ENCODE data around the gene PSMA5. TPM values are rescaled to one million over a fixed set of nuclear protein-coding genes. Genes with fewer than 3 reads are reported as not detected.
"Not testable (repeated sequence)": the region's sequence is repeated elsewhere in the genome, so short reads cannot be mapped to it uniquely, and the experiment has no call there.

The PSMA5 gene
- total RNA-seq: 23.1 TPM

DNA sequence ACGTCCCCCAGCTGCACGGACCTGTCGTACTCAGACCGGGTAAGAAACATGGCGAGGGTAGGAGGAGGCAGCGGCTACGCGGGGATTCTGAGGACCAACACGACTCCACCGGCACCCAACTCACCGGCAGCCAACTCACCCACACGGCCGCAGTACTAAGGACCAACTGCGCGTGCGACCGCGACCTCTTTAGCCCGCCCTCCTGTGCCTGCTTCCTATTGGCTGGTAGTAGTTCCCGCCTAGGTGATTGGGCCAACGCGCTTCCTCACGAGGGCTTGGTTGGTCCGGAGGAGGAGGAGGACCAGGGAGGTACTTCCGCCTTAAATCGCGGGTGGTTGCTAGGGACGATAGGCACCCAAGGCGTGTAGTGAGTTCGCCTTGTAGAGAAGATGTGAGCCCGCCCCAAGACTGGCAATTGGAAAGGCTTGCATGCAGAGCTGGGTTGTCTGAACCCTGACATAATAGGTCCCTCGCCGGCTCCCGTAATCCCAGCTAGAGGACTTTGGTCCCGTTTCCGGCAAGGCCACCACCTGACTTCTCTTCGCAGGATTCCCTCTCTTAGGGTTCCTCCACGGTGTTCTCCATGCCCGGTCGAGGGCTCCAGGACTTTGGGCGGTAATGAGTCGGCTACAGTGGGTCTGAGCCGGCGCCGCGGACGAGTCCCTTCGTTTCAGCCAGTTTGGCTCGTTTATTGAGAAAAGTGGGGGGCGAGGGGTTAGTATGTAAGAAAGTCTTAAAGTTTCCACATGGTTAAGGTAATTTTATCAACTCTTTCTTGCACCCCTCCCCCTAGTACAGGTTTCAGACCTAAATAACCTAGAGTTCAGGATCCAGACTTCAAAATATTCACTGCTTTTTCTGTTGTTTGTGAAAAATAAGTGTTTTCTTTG, at the start of gene PSMA5:
Gene PSMA5 (minus strand): TSS at position 168 of the 890 bp plus-strand sequence. CDS start 118 bp downstream, at position 50.
- peak; percentile 99 to 100 for DNase-seq (ENCODE audit: extremely low spot score in 2 of 2)
- intact Hi-C loops (cut with DNase I): loop anchor here (10.0 kb wide), 1 partner anchor 108 kb away; the partner anchor contains the start of gene GPR61
- Histone ChIP-seq H3K4me1 (peaks cover 38% of the 10 kb centered on the region), H3K27me3 (no peaks in the 10 kb centered on the region), H3K27ac (peak within 1 kb of the TSS; percentile 77), H3K9me3 (no peaks in the 10 kb centered on the region), H3K36me3 (peaks cover 0 to 1% of the 10 kb centered on the region in 2 donors), H3K4me3 (peak within 1 kb of the TSS; percentile 53 to 73)
- TF ChIP-seq, protein P1, sequence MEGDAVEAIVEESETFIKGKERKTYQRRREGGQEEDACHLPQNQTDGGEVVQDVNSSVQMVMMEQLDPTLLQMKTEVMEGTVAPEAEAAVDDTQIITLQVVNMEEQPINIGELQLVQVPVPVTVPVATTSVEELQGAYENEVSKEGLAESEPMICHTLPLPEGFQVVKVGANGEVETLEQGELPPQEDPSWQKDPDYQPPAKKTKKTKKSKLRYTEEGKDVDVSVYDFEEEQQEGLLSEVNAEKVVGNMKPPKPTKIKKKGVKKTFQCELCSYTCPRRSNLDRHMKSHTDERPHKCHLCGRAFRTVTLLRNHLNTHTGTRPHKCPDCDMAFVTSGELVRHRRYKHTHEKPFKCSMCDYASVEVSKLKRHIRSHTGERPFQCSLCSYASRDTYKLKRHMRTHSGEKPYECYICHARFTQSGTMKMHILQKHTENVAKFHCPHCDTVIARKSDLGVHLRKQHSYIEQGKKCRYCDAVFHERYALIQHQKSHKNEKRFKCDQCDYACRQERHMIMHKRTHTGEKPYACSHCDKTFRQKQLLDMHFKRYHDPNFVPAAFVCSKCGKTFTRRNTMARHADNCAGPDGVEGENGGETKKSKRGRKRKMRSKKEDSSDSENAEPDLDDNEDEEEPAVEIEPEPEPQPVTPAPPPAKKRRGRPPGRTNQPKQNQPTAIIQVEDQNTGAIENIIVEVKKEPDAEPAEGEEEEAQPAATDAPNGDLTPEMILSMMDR (IDR thresholded peaks at IDR 0.05): no peak
- TF ChIP-seq POLR2A (IDR thresholded peaks at IDR 0.05) (peak in 1 of 2 donors; percentile 10), POLR2AphosphoS5 (IDR thresholded peaks at IDR 0.05; ENCODE audit: insufficient read depth in 1 of 2, low read depth in 1 of 2) (peak; percentile 82 to 89)

DNA sequence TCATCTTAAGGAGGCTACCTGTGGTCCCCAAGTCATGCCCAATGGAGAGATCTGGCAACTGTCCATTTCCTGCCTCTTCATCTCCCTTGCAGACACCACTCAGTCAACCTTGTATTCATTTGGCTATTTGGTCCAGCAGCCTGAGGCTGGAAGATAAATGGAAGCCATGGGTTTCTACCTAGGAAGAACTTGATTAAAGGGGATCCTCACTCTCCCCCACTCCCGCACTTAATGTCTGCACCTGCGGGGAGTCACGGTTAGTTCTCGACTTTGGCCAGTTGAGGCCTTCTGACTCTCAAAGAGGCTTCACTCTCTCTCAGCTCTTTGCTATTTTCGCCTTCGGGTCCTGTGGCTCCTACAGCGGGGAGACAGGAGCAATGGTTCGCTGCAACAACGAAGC, 49.0 kb upstream of the PSMA5 start:
- no peak for TF ChIP-seq POLR2AphosphoS5 (IDR thresholded peaks at IDR 0.05; ENCODE audit: insufficient read depth in 1 of 2, low read depth in 1 of 2)
- TF ChIP-seq, protein P1 (IDR thresholded peaks at IDR 0.05): no peak
- TF ChIP-seq POLR2A (IDR thresholded peaks at IDR 0.05): no peak
- no peaks in the 10 kb centered on the region for H3K4me1 ChIP-seq

DNA sequence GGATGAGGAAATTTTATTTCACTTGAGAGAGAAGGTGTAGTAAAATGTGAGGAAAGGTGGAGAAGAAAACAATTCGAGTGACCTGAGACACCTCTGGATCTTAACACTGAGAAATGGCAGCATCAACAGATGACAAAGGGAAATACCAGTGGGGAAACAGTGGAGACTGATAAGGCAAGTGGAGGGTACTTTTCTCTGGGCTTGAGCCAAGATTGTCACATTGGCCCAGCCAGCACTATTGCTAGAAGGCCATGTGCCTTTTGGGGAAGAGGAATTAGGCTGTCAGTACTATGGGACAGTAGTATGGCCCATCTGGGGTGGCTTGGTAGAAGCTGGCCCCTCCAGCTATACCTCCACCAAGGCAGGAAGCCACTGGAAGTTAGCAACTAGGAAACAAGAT, 48.4 kb upstream of the PSMA5 start:
- no peak for TF ChIP-seq POLR2AphosphoS5 (IDR thresholded peaks at IDR 0.05; ENCODE audit: insufficient read depth in 1 of 2, low read depth in 1 of 2)
- no peak for TF ChIP-seq POLR2A (IDR thresholded peaks at IDR 0.05)
- TF ChIP-seq, protein P1 (IDR thresholded peaks at IDR 0.05): no peak
- no peaks in the 10 kb centered on the region for H3K27me3 ChIP-seq
- no peaks in the 10 kb centered on the region for H3K9me3 ChIP-seq
- H3K36me3 ChIP-seq: no peaks in the 10 kb centered on the region
- no peak overlapping the region for H3K27ac ChIP-seq
- no peak overlapping the region for H3K4me3 ChIP-seq
- intact Hi-C loops (cut with DNase I): no loop called here
- DNase-seq (ENCODE audit: extremely low spot score in 2 of 2): peak; percentile 18 to 43
- no peaks in the 10 kb centered on the region for H3K4me1 ChIP-seq

More for the DNA sequence above, 49.0 kb upstream of the PSMA5 start:
- no peak overlapping the region for H3K27ac ChIP-seq
- DNase-seq (ENCODE audit: extremely low spot score in 2 of 2): peak; percentile 62 to 79
- intact Hi-C loops (cut with DNase I): no loop called here
- H3K9me3 ChIP-seq: no peaks in the 10 kb centered on the region
- no peak overlapping the region for H3K4me3 ChIP-seq
- no peaks in the 10 kb centered on the region for H3K27me3 ChIP-seq
- H3K36me3 ChIP-seq: no peaks in the 10 kb centered on the region

DNA sequence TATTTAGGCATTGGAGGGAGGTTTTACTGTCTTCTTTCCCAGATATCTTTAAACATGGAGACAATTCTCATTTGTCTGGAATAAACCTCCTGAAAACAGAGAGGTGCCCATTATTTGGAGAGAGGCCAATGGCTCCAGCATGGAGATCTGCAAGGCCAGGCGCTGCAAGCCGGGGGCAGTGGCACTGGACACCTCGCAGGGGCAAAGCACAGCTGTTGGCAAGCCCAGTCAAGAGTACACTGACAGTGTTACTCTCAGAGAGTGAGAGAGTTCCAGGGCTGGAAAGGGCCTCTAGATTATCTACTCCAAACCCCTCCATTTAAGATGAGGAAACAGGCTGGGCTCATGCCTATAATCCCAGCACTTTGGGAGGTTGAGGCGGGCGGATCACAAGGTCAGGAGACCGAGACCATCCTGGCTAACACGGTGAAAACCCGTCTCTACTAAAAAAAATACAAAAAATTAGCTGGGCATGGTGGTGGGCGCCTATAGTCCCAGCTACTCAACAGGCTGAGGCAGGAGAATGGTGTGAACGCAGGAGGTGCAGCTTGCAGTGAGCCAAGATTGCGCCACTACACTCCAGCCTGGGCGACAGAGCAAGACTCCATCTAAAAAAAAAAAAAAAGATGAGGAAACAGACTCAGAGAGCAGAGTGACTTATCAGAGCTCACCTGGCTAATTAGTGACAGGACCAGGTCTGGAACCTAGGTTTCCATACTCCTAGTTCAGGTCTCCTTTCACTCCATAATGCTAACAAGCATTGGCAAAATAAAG, 47.2 kb upstream of the PSMA5 start:
- H3K27me3 ChIP-seq; H3K4me3 ChIP-seq; H3K27ac ChIP-seq; H3K4me1 ChIP-seq; H3K36me3 ChIP-seq; intact Hi-C loops (cut with DNase I); H3K9me3 ChIP-seq: not testable (repeated sequence)
- peak; percentile 20 to 49 for DNase-seq (ENCODE audit: extremely low spot score in 2 of 2)

DNA sequence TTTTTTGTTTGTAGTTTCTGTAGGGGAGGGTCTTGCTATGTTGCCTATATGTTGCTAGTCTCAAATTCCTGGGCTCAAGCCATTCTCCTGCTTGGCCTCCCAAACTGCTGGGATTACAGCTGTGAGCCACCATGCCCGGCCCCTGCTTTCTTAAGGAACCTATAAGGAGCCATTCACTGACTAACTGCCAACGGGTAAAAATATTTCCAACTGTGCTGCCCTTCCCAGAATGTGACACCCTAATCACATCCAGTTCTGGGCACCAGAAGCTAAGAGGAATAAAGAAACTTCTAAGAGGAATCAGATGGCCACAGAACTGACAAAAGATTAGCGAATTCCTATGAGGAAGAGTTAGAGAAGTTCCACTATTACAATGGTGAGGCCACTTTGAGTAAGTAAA, 46.5 kb upstream of the PSMA5 start:
- no peaks in the 10 kb centered on the region for H3K27me3 ChIP-seq
- no peaks in the 10 kb centered on the region for H3K9me3 ChIP-seq
- H3K4me3 ChIP-seq: no peak overlapping the region
- H3K27ac ChIP-seq: no peak overlapping the region
- H3K4me1 ChIP-seq: no peaks in the 10 kb centered on the region
- intact Hi-C loops (cut with DNase I): no loop called here
- DNase-seq (ENCODE audit: extremely low spot score in 2 of 2): peak; percentile 37 to 69
- no peak for TF ChIP-seq POLR2AphosphoS5 (IDR thresholded peaks at IDR 0.05; ENCODE audit: insufficient read depth in 1 of 2, low read depth in 1 of 2)
- TF ChIP-seq, protein P1 (IDR thresholded peaks at IDR 0.05): no peak
- no peak for TF ChIP-seq POLR2A (IDR thresholded peaks at IDR 0.05)
- H3K36me3 ChIP-seq: no peaks in the 10 kb centered on the region

Measured in vagina (tissue), 2 donors.